ENCODE data around the gene RAPGEF3. TPM values are rescaled to one million over a fixed set of nuclear protein-coding genes. Genes with fewer than 3 reads are reported as not detected.

RAPGEF3 gene
- total and polyA plus RNA-seq, 2 of the 13 experiments (the other 11 are each of a cell fraction or from before 2014, with no cell fraction given) = 0.07 TPM

GRCh38 chr12:47779301-47779942, 20.7 kb upstream of the RAPGEF3 start (continued):
- no peak for TF ChIP-seq ZNF432 (CRISPR knock-in tag; IDR thresholded peaks at IDR 0.05; ENCODE audit: borderline replicate concordance)
- TF ChIP-seq SMC3 (IDR thresholded peaks at IDR 0.05; ENCODE audit: low read length) = peak; percentile 98
- no peak for TF ChIP-seq ZNF275 (CRISPR knock-in tag; IDR thresholded peaks at IDR 0.05; ENCODE audit: borderline replicate concordance)
- no peak for TF ChIP-seq PRDM4 (CRISPR knock-in tag; IDR thresholded peaks at IDR 0.05; ENCODE audit: borderline replicate concordance)
- TF ChIP-seq NONO (IDR thresholded peaks at IDR 0.05) = no peak
- TF ChIP-seq NONO (CRISPR knock-in tag; conservative IDR thresholded peaks at IDR 0.05) = 0 out of 2 replicates have a peak, but pooled peaks have one; percentile 36
- TF ChIP-seq ZNF574 (CRISPR knock-in tag; IDR thresholded peaks at IDR 0.05) = 0 out of 2 replicates have a peak, but pooled peaks have one; percentile 34
- no peak for TF ChIP-seq PAWR (CRISPR knock-in tag; IDR thresholded peaks at IDR 0.05; ENCODE audit: borderline replicate concordance)
- TF ChIP-seq NR3C1 (CRISPR knock-in tag; IDR thresholded peaks at IDR 0.05) = no peak
- no peak for TF ChIP-seq ZNF784 (CRISPR knock-in tag; IDR thresholded peaks at IDR 0.05; ENCODE audit: borderline replicate concordance)
- no peak for TF ChIP-seq ZNF234 (CRISPR knock-in tag; conservative IDR thresholded peaks at IDR 0.05)
- peak; percentile 23; the same call in 1 of the 2 replicates for TF ChIP-seq RXRB (CRISPR knock-in tag; IDR thresholded peaks at IDR 0.05; ENCODE audit: borderline replicate concordance)
- TF ChIP-seq STAT5B (CRISPR knock-in tag; IDR thresholded peaks at IDR 0.05) = no peak
